Brain microvascular endothelial cell (primary cell): ENCODE measurements around the gene CLTA.
"Not testable (repeated sequence)": the region's sequence is repeated elsewhere in the genome, so short reads cannot be mapped to it uniquely, and the experiment has no call there.

ENCODE experiments used
- DNase-seq: peaks from one replicate; pipeline ENCODE4 v3.0.0-alpha.2; 2020
- H3K27ac ChIP-seq: fragments of 250-450 bp; sonication (Bioruptor Pico); 2 replicates; pipeline ENCODE4 v1.5.1; 2020; ENCODE audit warnings: mild to moderate bottlenecking, moderate library complexity
- H3K27me3 ChIP-seq: fragments of 250-450 bp; sonication (Bioruptor Pico); replicated peaks from 2 replicates; pipeline ENCODE4 v1.5.1; 2020; ENCODE audit warnings: mild to moderate bottlenecking
- H3K36me3 ChIP-seq: fragments of 250-450 bp; sonication (Bioruptor Pico); replicated peaks from 2 replicates; pipeline ENCODE4 v1.5.1; 2020; ENCODE audit warnings: mild to moderate bottlenecking
- H3K4me3 ChIP-seq: 2 replicates; pipeline ENCODE4 v1.5.1; 2011; ENCODE audit warnings: low read depth, mild to moderate bottlenecking, control low read depth, low read length, moderate library complexity
- CTCF ChIP-seq: IDR thresholded peaks from 2 replicates; pipeline ENCODE4 v1.5.1; 2011; ENCODE audit warnings: low read depth, mild to moderate bottlenecking, moderate library complexity, low read length, control low read depth, inconsistent platforms; ENCODE audit errors: missing control alignments
- in situ Hi-C: cut with HindIII; loops from 2 replicates; pipeline ENCODE4 v1.10.0; 2017; ENCODE audit warnings: low sequenced_read_pairs, low pct_ligation_motif_present

CLTA gene

GRCh38 chr9:36221667-36222066 is 30.9 kb downstream of the CLTA start:
- Histone ChIP-seq H3K4me3 (no peak overlapping the region), H3K27ac (no peak overlapping the region), H3K36me3 (peaks cover 74% of the 10 kb centered on the region), H3K27me3 (no peaks in the 10 kb centered on the region)
- in situ Hi-C loops = no loop called here
- DNase-seq = no peak
- TF ChIP-seq CTCF = no peak

DNA sequence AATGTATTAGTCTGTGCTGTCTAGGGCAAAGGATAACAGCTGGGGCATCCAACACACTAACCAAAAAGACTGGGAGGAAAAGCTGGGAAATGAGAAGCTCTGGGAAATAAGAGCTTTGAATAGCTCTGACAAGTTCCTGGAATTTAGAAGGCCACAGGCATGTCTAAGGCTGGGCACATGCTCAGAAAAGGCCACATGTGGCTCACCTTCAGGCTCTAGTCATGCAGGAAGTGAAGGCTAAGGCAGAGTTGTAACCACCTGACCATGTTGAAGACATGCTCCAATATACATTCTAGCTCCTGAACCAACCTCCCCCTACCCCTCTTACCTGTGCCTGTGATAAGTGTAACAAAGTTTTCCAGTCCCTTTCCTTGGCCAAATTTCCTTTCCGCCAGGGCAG is 31.7 kb downstream of the CLTA start:
- H3K36me3 ChIP-seq = peaks cover 73% of the 10 kb centered on the region
- DNase-seq = no peak
- H3K27ac ChIP-seq = no peak overlapping the region
- no peaks in the 10 kb centered on the region for H3K27me3 ChIP-seq
- TF ChIP-seq CTCF = no peak
- no peak overlapping the region for H3K4me3 ChIP-seq
- in situ Hi-C loops = no loop called here

GRCh38 chr9:36237230-36237629 is 46.5 kb downstream of the CLTA start:
- Histone ChIP-seq H3K36me3 (peaks cover 6% of the 10 kb centered on the region), H3K27ac (no peak overlapping the region), H3K4me3 (no peak overlapping the region), H3K27me3 (no peaks in the 10 kb centered on the region)
- in situ Hi-C loops = no loop called here
- DNase-seq = no peak
- TF ChIP-seq CTCF = no peak

DNA sequence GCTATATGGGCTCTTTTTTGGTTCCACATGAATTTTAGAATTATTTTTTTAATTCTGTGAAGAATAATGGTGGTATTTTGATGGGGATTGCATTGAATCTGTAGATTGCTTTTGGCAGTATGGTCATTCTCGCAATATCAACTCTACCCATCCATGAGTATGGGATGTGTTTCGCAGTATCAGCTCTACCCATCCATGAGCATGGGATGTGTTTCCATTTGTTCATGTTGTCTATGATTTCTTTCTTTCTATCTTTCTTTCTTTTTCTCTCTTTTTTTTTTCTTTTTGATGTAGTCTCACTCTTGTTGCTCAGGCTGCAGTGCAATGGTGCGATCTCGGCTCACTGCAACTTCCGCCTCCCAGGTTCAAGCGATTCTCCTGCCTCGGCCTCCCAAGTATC is 48.5 kb downstream of the CLTA start:
- DNase-seq, in situ Hi-C loops, H3K27ac ChIP-seq, H3K4me3 ChIP-seq, H3K27me3 ChIP-seq: not testable (repeated sequence)
- H3K36me3 ChIP-seq = peaks cover 12% of the 10 kb centered on the region

- DNase-seq, H3K27ac ChIP-seq, in situ Hi-C loops, H3K4me3 ChIP-seq, H3K27me3 ChIP-seq: not testable (repeated sequence)
- H3K36me3 ChIP-seq = peaks cover 12% of the 10 kb centered on the region
Observed at GRCh38 chr9:36239675-36240074, 49.0 kb downstream of the CLTA start.

DNA sequence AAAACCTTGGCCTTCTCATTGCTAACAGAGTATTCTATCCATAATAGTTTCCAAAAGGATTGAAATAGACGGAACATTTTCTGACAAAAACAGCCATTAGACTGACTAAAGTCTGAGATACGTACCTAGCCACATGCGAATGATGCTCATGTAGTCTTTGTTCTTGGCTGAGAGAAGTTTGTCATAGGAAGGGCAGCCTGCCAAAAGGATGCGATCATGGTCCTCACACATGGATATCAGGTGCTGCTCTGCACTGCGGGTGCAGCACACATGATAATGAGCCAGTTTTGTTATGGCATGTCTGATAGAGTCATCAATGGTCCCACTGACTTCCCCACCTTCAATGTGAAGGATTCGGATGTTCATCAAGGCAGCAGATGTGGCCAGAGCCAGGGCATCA is 55.2 kb downstream of the CLTA start:
- DNase-seq = no peak
- no peak overlapping the region for H3K4me3 ChIP-seq
- H3K27me3 ChIP-seq = no peaks in the 10 kb centered on the region
- no peak for TF ChIP-seq CTCF
- in situ Hi-C loops = no loop called here
- H3K27ac ChIP-seq = no peak overlapping the region
- H3K36me3 ChIP-seq = peaks cover 13% of the 10 kb centered on the region

DNA sequence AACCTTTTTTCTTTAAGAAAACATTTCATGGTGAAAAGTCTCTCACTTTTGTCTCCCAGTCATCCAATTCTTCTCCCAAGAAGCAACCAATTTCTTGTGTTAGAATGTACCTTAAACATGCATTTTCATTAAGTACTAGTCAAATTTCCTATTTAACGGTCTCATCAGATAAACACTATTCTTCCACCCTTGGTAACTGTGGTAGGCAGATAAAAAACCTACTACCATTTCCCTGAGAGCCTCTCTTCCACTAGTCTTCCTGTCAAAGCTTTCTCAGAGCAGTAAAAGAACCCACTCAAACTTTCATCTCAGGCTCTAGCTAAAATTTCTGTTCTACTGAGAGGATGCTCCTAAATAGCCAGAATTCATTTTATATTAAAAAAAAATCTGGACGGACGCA is 56.6 kb downstream of the CLTA start:
- peaks cover 13% of the 10 kb centered on the region for H3K36me3 ChIP-seq
- in situ Hi-C loops = no loop called here
- H3K4me3 ChIP-seq = no peak overlapping the region
- H3K27ac ChIP-seq = no peak overlapping the region
- H3K27me3 ChIP-seq = no peaks in the 10 kb centered on the region
- DNase-seq = no peak
- TF ChIP-seq CTCF = no peak

- in situ Hi-C loops, H3K27ac ChIP-seq, H3K4me3 ChIP-seq, H3K36me3 ChIP-seq, H3K27me3 ChIP-seq, DNase-seq: not testable (repeated sequence)
Observed at GRCh38 chr9:36248061-36248460, 57.3 kb downstream of the CLTA start.
